ENCODE measurements around the gene RCHY1. TPM values are rescaled to one million over a fixed set of nuclear protein-coding genes. Genes with fewer than 3 reads are reported as not detected.

The RCHY1 gene
- total and polyA plus RNA-seq, 2 donors (not counting 3 experiments of a cell fraction or from before 2014, with no cell fraction given): 21.1 to 30.9 TPM

- Histone ChIP-seq H3K4me2 (ENCODE audit: insufficient read depth, low read length) (no peak overlapping the region), H3K27ac (ENCODE audit: insufficient read depth, low read depth, low read length) (no peak overlapping the region), H3K4me3 (replicated peaks in 1 of 3; ENCODE audit: insufficient read depth in 1 of 3, low read depth in 1 of 3, low read length in 3 of 3) (no peak overlapping the region), H2AFZ (ENCODE audit: low read depth, low read length) (no peak overlapping the region), H4K20me1 (replicated peaks; ENCODE audit: control insufficient read depth, extremely low read depth, insufficient read depth, low read length) (no peaks in the 10 kb centered on the region), H3K9me1 (replicated peaks; ENCODE audit: control insufficient read depth, extremely low read depth, insufficient read depth, low read length) (no peaks in the 10 kb centered on the region), H3K27me3 (ENCODE audit: control insufficient read depth in 2 of 2, insufficient read depth in 2 of 2, low read length in 2 of 2) (no peaks in the 10 kb centered on the region), H3K36me3 (ENCODE audit: control insufficient read depth in 2 of 2, extremely low read depth in 1 of 2, insufficient read depth in 2 of 2, low read length in 2 of 2) (peaks cover 2 to 4% of the 10 kb centered on the region in 2 experiments), H3K4me1 (ENCODE audit: control insufficient read depth, extremely low read depth, insufficient read depth, low read length) (no peaks in the 10 kb centered on the region), H3K9me3 (replicated peaks; ENCODE audit: control insufficient read depth, insufficient read depth, low read length) (no peaks in the 10 kb centered on the region), H3K9ac (replicated peaks; ENCODE audit: extremely low read depth, insufficient read depth, low read length) (no peak overlapping the region), H3K79me2 (ENCODE audit: control insufficient read depth, insufficient read depth, low read length) (peaks cover 41% of the 10 kb centered on the region)
- CTCF ChIA-PET: interaction anchor here (1.1 kb wide), 1 partner anchor 13 kb away, joined by 3 read pairs; no protein-coding TSS in a partner anchor
- DNase-seq (ENCODE audit: low read depth, low spot score): no peak
- intact Hi-C loops (cut with micrococcal nuclease): no loop called here
- no peak for FAIRE-seq
- dilution Hi-C loops (cut with MboI; ENCODE audit: extremely low pct_ligation_motif_present, low sequenced_read_pairs): no loop called here
- POLR2A ChIA-PET: no interaction called here
- BruUV-seq (replicated peaks): no TSS peak
- no peak for TF ChIP-seq JUN (IDR thresholded peaks at IDR 0.05; ENCODE audit: borderline replicate concordance, insufficient read depth, insufficient read length, low read depth)
- TF ChIP-seq EZH2 (IDR thresholded peaks at IDR 0.05; ENCODE audit: borderline replicate concordance, low read depth, low read length, severe bottlenecking): no peak
- TF ChIP-seq POLR2AphosphoS5 (IDR thresholded peaks at IDR 0.05; ENCODE audit: insufficient read depth, low read depth, low read length): no peak
These were observed 17.1 kb downstream of the RCHY1 start for GRCh38 chr4:75497133-75497532.

- Histone ChIP-seq H3K9ac (replicated peaks; ENCODE audit: extremely low read depth, insufficient read depth, low read length) (no peak overlapping the region), H3K4me1 (ENCODE audit: control insufficient read depth, extremely low read depth, insufficient read depth, low read length) (no peaks in the 10 kb centered on the region), H3K4me3 (replicated peaks in 1 of 3; ENCODE audit: insufficient read depth in 1 of 3, low read depth in 1 of 3, low read length in 3 of 3) (no peak overlapping the region), H3K9me1 (replicated peaks; ENCODE audit: control insufficient read depth, extremely low read depth, insufficient read depth, low read length) (no peaks in the 10 kb centered on the region), H3K4me2 (ENCODE audit: insufficient read depth, low read length) (no peak overlapping the region), H2AFZ (ENCODE audit: low read depth, low read length) (no peak overlapping the region), H3K27me3 (ENCODE audit: control insufficient read depth in 2 of 2, insufficient read depth in 2 of 2, low read length in 2 of 2) (no peaks in the 10 kb centered on the region), H3K9me3 (replicated peaks; ENCODE audit: control insufficient read depth, insufficient read depth, low read length) (no peaks in the 10 kb centered on the region), H3K79me2 (ENCODE audit: control insufficient read depth, insufficient read depth, low read length) (peaks cover 41% of the 10 kb centered on the region), H3K27ac (ENCODE audit: insufficient read depth, low read depth, low read length) (no peak overlapping the region), H4K20me1 (replicated peaks; ENCODE audit: control insufficient read depth, extremely low read depth, insufficient read depth, low read length) (no peaks in the 10 kb centered on the region), H3K36me3 (ENCODE audit: control insufficient read depth in 2 of 2, extremely low read depth in 1 of 2, insufficient read depth in 2 of 2, low read length in 2 of 2) (peaks cover 2 to 5% of the 10 kb centered on the region in 2 experiments)
- CTCF ChIA-PET: interaction anchor here (2.6 kb wide), 1 partner anchor 11 kb away, joined by 8 read pairs; no protein-coding TSS in a partner anchor
- POLR2A ChIA-PET: no interaction called here
- BruUV-seq (replicated peaks): no TSS peak
- no peak for TF ChIP-seq MYC (IDR thresholded peaks at IDR 0.05; ENCODE audit: low read depth, low read length)
- TF ChIP-seq MAX (IDR thresholded peaks at IDR 0.05; ENCODE audit: insufficient read depth, insufficient read length): no peak
- TF ChIP-seq EZH2 (IDR thresholded peaks at IDR 0.05; ENCODE audit: borderline replicate concordance, low read depth, low read length, severe bottlenecking): no peak
- TF ChIP-seq JUN (IDR thresholded peaks at IDR 0.05; ENCODE audit: borderline replicate concordance, insufficient read depth, insufficient read length, low read depth): no peak
- no peak for TF ChIP-seq CTCF (IDR thresholded peaks at IDR 0.05; ENCODE audit: extremely low read depth in 1 of 2, insufficient read depth in 1 of 2, low read depth in 1 of 2, low read length in 2 of 2)
- no peak for TF ChIP-seq POLR2A (IDR thresholded peaks at IDR 0.05; ENCODE audit: low read depth, low read length)
- no peak for TF ChIP-seq FOS (IDR thresholded peaks at IDR 0.05; ENCODE audit: borderline replicate concordance, insufficient read depth, low read length)
- FAIRE-seq (no peak), DNase-seq (ENCODE audit: low read depth, low spot score) (no peak)
- dilution Hi-C loops (cut with MboI; ENCODE audit: extremely low pct_ligation_motif_present, low sequenced_read_pairs): no loop called here
- intact Hi-C loops (cut with micrococcal nuclease): no loop called here
These were observed 17.8 kb downstream of the RCHY1 start for GRCh38 chr4:75496406-75496805.

All from endothelial cell of umbilical vein (primary cell).